Astrocyte (in vitro differentiated cells and primary cell): Measurements from ENCODE around the gene PMM2. TPM values are rescaled to one million over a fixed set of nuclear protein-coding genes. Genes with fewer than 3 reads are reported as not detected.

Experiments used
- DNase-seq: peaks from one replicate; pipeline ENCODE4 v3.0.0-alpha.2; 2010; ENCODE audit warnings: low read depth
- FAIRE-seq: peaks from 2 replicates; lab custom pipeline; 2011; peaks lifted over from hg19 to GRCh38; lab: Jason Lieb, UNC
- H2AFZ ChIP-seq: 2 replicates; pipeline ENCODE4 v1.6.0; 2012; ENCODE audit warnings: low read depth, low read length, inconsistent platforms
- H3K27ac ChIP-seq: 2 replicates; pipeline ENCODE4 v1.5.1; 2011; ENCODE audit warnings: low read depth, low read length, inconsistent platforms
- H3K27me3 ChIP-seq: 2 replicates; pipeline ENCODE4 v1.6.0; 2011; ENCODE audit warnings: low read length, inconsistent platforms; ENCODE audit not compliant: insufficient read depth
- H3K36me3 ChIP-seq: 2 replicates; pipeline ENCODE4 v1.5.1; 2011; ENCODE audit warnings: low read length, inconsistent platforms; ENCODE audit not compliant: insufficient read depth
- H3K4me1 ChIP-seq: 2 replicates; pipeline ENCODE4 v1.5.1; 2011; ENCODE audit warnings: low read length, inconsistent platforms; ENCODE audit not compliant: insufficient read depth
- H3K4me2 ChIP-seq: 2 replicates; pipeline ENCODE4 v1.6.0; 2012; ENCODE audit warnings: low read length, inconsistent platforms
- H3K4me3 ChIP-seq: 2 replicates; pipeline ENCODE4 v1.5.1; 2011; ENCODE audit warnings: low read depth, mild to moderate bottlenecking, low read length, inconsistent platforms; ENCODE audit not compliant: insufficient read depth
- H3K79me2 ChIP-seq: 2 replicates; pipeline ENCODE4 v1.6.0; 2012; ENCODE audit warnings: mild to moderate bottlenecking, low read length, inconsistent platforms; ENCODE audit not compliant: insufficient read depth
- H3K9ac ChIP-seq: 2 replicates; pipeline ENCODE4 v1.6.0; 2012; ENCODE audit warnings: mild to moderate bottlenecking, low read length, inconsistent platforms
- H3K9me3 ChIP-seq: 2 replicates; pipeline ENCODE4 v1.5.1; 2012; ENCODE audit warnings: low read depth, mild to moderate bottlenecking, low read length, inconsistent platforms; ENCODE audit not compliant: insufficient read depth
- H4K20me1 ChIP-seq: 2 replicates; pipeline ENCODE4 v1.6.0; 2012; ENCODE audit warnings: low read length, inconsistent platforms; ENCODE audit not compliant: insufficient read depth
- H3K27ac Mint-ChIP-seq: one replicate; pipeline ENCODE4 v1.8.0; 2021; ENCODE audit warnings: mild to moderate bottlenecking, mixed read lengths; ENCODE audit not compliant: unreplicated experiment
- H3K27me3 Mint-ChIP-seq: one replicate; pipeline ENCODE4 v1.8.0; 2021; ENCODE audit warnings: low read depth, mixed read lengths; ENCODE audit not compliant: unreplicated experiment
- H3K36me3 Mint-ChIP-seq: one replicate; pipeline ENCODE4 v1.8.0; 2021; ENCODE audit warnings: low read depth, mixed read lengths; ENCODE audit not compliant: unreplicated experiment
- H3K4me1 Mint-ChIP-seq: one replicate; pipeline ENCODE4 v1.8.0; 2021; ENCODE audit warnings: low read depth, mixed read lengths; ENCODE audit not compliant: unreplicated experiment
- H3K4me3 Mint-ChIP-seq: one replicate; pipeline ENCODE4 v1.8.0; 2021; ENCODE audit warnings: mild to moderate bottlenecking, moderate library complexity, mixed read lengths; ENCODE audit not compliant: unreplicated experiment
- H3K9me3 Mint-ChIP-seq: one replicate; pipeline ENCODE4 v1.8.0; 2021; ENCODE audit warnings: mild to moderate bottlenecking, mixed read lengths; ENCODE audit not compliant: unreplicated experiment
- EZH2 ChIP-seq: IDR thresholded peaks from 2 replicates; pipeline ENCODE4 v1.6.1; 2012; ENCODE audit warnings: mild to moderate bottlenecking, low read length, inconsistent platforms; ENCODE audit not compliant: insufficient read depth
- total RNA-seq: library from RNA; stranded (reverse); gene quantifications from 2 replicates; pipeline ENCODE4 v1.2.1, GENCODE V29; 2021
- TF ChIP-seq, protein P1 (sequence below): IDR thresholded peaks from 2 replicates; pipeline ENCODE4 v1.5.1; 2011; ENCODE audit warnings: low read depth, mild to moderate bottlenecking, inconsistent platforms, low read length, moderate library complexity; ENCODE audit not compliant: insufficient read depth

PMM2 gene
- total RNA-seq, 1 donor from 2014 or later: 57.8 TPM

DNA sequence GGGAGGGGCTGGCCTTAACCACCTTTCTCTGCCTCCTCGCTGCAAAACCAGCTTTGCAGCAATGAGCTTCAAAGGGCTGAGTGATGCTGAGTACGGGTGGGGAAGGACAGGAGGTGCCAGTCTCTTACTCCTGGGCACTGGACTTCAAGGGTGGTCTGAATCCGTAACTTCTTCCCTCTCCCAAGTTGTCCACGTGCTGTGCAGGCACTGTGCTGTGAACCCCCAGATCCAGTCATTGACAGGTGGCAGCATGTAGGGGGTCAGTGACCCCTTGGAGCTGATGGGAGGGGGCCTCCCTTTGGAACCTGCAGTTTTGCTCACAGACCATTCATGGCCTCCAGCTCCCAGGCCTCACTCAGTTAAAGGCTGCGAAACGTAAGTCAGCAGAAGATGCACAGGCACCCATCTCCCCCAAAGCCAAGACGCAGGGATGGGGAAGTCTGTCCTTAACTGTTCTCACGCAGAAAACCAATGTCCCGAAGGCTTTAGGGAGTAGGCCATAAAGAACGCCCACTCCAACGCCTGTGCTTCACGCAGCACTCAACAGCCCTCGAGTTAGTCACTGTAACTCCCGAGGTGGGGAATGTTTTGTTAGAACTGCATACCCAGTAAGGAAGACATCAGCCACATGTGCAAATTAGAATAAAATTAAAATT, 92.4 kb downstream of the PMM2 start:
- H4K20me1 ChIP-seq: peaks cover 80% of the 10 kb centered on the region
- Mint-ChIP-seq H3K4me3 (no peak overlapping the region), H3K27me3 (no peaks in the 10 kb centered on the region), H3K9me3 (no peaks in the 10 kb centered on the region), H3K4me1 (peaks cover 20% of the 10 kb centered on the region), H3K36me3 (peaks cover 27% of the 10 kb centered on the region), H3K27ac (no peak overlapping the region)
- no peaks in the 10 kb centered on the region for H3K79me2 ChIP-seq
- TF ChIP-seq, protein P1, sequence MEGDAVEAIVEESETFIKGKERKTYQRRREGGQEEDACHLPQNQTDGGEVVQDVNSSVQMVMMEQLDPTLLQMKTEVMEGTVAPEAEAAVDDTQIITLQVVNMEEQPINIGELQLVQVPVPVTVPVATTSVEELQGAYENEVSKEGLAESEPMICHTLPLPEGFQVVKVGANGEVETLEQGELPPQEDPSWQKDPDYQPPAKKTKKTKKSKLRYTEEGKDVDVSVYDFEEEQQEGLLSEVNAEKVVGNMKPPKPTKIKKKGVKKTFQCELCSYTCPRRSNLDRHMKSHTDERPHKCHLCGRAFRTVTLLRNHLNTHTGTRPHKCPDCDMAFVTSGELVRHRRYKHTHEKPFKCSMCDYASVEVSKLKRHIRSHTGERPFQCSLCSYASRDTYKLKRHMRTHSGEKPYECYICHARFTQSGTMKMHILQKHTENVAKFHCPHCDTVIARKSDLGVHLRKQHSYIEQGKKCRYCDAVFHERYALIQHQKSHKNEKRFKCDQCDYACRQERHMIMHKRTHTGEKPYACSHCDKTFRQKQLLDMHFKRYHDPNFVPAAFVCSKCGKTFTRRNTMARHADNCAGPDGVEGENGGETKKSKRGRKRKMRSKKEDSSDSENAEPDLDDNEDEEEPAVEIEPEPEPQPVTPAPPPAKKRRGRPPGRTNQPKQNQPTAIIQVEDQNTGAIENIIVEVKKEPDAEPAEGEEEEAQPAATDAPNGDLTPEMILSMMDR: no peak
- TF ChIP-seq EZH2: no peak
- peaks cover 21% of the 10 kb centered on the region for H3K36me3 ChIP-seq
- H3K4me3 ChIP-seq: no peak overlapping the region
- no peak overlapping the region for H3K27ac ChIP-seq
- no peak overlapping the region for H2AFZ ChIP-seq
- FAIRE-seq: no peak
- H3K4me2 ChIP-seq: no peak overlapping the region
- peaks cover 38% of the 10 kb centered on the region for H3K4me1 ChIP-seq
- no peaks in the 10 kb centered on the region for H3K27me3 ChIP-seq
- no peak for DNase-seq
- no peak overlapping the region for H3K9ac ChIP-seq
- H3K9me3 ChIP-seq: no peaks in the 10 kb centered on the region

DNA sequence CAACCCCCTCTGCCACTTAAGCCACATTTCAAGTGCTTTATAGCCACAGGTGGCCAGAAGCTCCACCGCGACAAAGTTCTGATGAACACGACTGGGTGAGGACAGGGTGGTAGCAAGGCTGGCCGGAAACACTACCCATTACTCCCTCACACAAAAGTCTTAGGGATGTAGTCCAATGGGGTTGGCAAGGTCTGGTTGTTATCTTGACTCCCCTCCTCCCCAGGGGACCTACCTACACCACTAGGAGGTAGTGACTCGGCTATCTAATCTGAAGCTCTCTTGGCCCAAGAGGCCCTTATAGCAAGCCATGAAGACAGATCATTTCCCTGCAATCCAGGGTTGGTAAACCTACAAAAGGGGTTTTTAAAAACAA, 92.9 kb downstream of the PMM2 start:
- Histone ChIP-seq H2AFZ (no peak overlapping the region), H3K79me2 (no peaks in the 10 kb centered on the region), H3K9ac (no peak overlapping the region), H3K27ac (no peak overlapping the region), H3K36me3 (peaks cover 26% of the 10 kb centered on the region), H3K27me3 (no peaks in the 10 kb centered on the region), H3K4me3 (no peak overlapping the region), H3K4me1 (peaks cover 33% of the 10 kb centered on the region), H3K4me2 (no peak overlapping the region), H4K20me1 (peaks cover 75% of the 10 kb centered on the region), H3K9me3 (no peaks in the 10 kb centered on the region)
- Mint-ChIP-seq H3K9me3 (no peaks in the 10 kb centered on the region), H3K36me3 (peaks cover 28% of the 10 kb centered on the region), H3K4me1 (peaks cover 17% of the 10 kb centered on the region), H3K4me3 (no peak overlapping the region), H3K27me3 (no peaks in the 10 kb centered on the region), H3K27ac (no peak overlapping the region)
- DNase-seq (no peak), FAIRE-seq (no peak)
- TF ChIP-seq EZH2: no peak
- TF ChIP-seq, protein P1: no peak

DNA sequence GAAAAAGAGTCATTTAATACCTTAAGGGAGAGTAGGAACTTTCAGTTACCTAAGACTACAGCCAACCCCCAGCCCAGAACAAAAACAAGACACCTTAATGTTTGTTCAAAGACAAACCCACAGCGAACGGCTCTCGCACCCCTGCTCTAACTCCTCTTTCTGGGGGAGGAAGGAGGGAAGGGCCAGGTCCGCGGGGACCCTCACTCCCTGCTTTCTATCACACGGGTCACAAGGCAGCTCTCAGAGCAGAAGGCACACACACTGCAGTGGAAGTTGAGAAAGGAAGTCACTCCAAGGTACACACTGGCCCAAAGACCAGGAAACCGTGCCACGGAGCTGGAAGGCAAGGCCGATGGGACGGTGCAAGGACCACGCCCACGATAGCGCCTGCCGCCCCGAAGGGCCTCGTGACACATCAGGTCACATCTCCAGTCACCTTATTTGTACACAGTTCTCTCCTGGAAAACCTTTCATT, 94.5 kb downstream of the PMM2 start:
- H3K9ac ChIP-seq: peak overlapping the region; percentile 42
- no peak overlapping the region for H2AFZ ChIP-seq
- no peak overlapping the region for H3K27ac ChIP-seq
- H3K4me3 ChIP-seq: no peak overlapping the region
- no peak overlapping the region for H3K27ac Mint-ChIP-seq
- FAIRE-seq (no peak), DNase-seq (no peak)
- H3K4me2 ChIP-seq: no peak overlapping the region
- peaks cover 19% of the 10 kb centered on the region for H3K4me1 ChIP-seq
- H4K20me1 ChIP-seq: peaks cover 61% of the 10 kb centered on the region
- no peaks in the 10 kb centered on the region for H3K27me3 ChIP-seq
- peaks cover 38% of the 10 kb centered on the region for H3K36me3 ChIP-seq
- H3K4me1 Mint-ChIP-seq: peaks cover 4% of the 10 kb centered on the region
- no peaks in the 10 kb centered on the region for H3K9me3 ChIP-seq
- peaks cover 23% of the 10 kb centered on the region for H3K36me3 Mint-ChIP-seq
- no peak for TF ChIP-seq EZH2
- TF ChIP-seq, protein P1: no peak
- no peaks in the 10 kb centered on the region for H3K27me3 Mint-ChIP-seq
- H3K4me3 Mint-ChIP-seq: no peak overlapping the region
- no peaks in the 10 kb centered on the region for H3K9me3 Mint-ChIP-seq
- no peaks in the 10 kb centered on the region for H3K79me2 ChIP-seq
